Epithelial cell of esophagus (primary cell): ENCODE measurements around the gene RIN3.
A peak's percentile ranks its signal among the peaks of the same experiment; 100 is the strongest.

ENCODE experiments used
- DNase-seq: peaks from one replicate; pipeline ENCODE4 v3.0.0; 2010; ENCODE audit warnings: low read depth
- H3K4me3 ChIP-seq: 2 replicates; pipeline ENCODE4 v1.5.1; 2011; ENCODE audit warnings: mild to moderate bottlenecking, low read length, control low read depth
- CTCF ChIP-seq: IDR thresholded peaks from 2 replicates; pipeline ENCODE4 v1.5.1; 2011; ENCODE audit warnings: low read depth, mild to moderate bottlenecking, low read length, control low read depth, inconsistent platforms; ENCODE audit not compliant: insufficient read depth; ENCODE audit errors: missing control alignments

The RIN3 gene

GRCh38 chr14:92607702-92608429 is 94.3 kb downstream of the RIN3 start:
- peak; percentile 73 for DNase-seq
- TF ChIP-seq CTCF, result no peak
- no peak overlapping the region for H3K4me3 ChIP-seq

GRCh38 chr14:92609955-92610354 is 96.4 kb downstream of the RIN3 start:
- no peak overlapping the region for H3K4me3 ChIP-seq
- no peak for TF ChIP-seq CTCF
- DNase-seq, result peak; percentile 83

- H3K4me3 ChIP-seq, result no peak overlapping the region
- DNase-seq, result peak; percentile 31
- TF ChIP-seq CTCF, result no peak
These were observed 97.3 kb downstream of the RIN3 start for GRCh38 chr14:92610849-92611271.

GRCh38 chr14:92613008-92613658 is 99.6 kb downstream of the RIN3 start:
- TF ChIP-seq CTCF, result peak; percentile 73
- DNase-seq, result peak; percentile 14
- H3K4me3 ChIP-seq, result no peak overlapping the region

- no peak for DNase-seq
- TF ChIP-seq CTCF, result no peak
- H3K4me3 ChIP-seq, result no peak overlapping the region
These were observed 100.2 kb downstream of the RIN3 start for GRCh38 chr14:92613681-92614260.

GRCh38 chr14:92615451-92615850 is 101.9 kb downstream of the RIN3 start:
- TF ChIP-seq CTCF, result no peak
- no peak overlapping the region for H3K4me3 ChIP-seq
- no peak for DNase-seq
